Left colon (tissue), 2 donors: ENCODE data around the gene MIEN1. TPM values are rescaled to one million over a fixed set of nuclear protein-coding genes. Genes with fewer than 3 reads are reported as not detected.
"Not testable (repeated sequence)": the region's sequence is repeated elsewhere in the genome, so short reads cannot be mapped to it uniquely, and the experiment has no call there.

ENCODE experiments used
- ATAC-seq: fragments of 200-7000 bp; cut with Tn5 transposase; one replicate; pipeline ENCODE4 v1.9.1; 2020; ENCODE audit warnings: mild to moderate bottlenecking, moderate library complexity
- DNase-seq, 2 donors: peaks; one replicate each; pipeline ENCODE4 v3.0.0-alpha.2; 2020
- intact Hi-C, 2 donors: fragments of 100-400 bp; cut with DNase I in 1 of 2; cut with micrococcal nuclease in 1 of 2; formaldehyde crosslinking; loops; one replicate each; pipeline versions ENCODE4 v1.11.2 to v1.14.0; 2022; cut with DNase I, micrococcal nuclease
- total RNA-seq, 2 donors: library from RNA; stranded (reverse); fragmentation: NEBNext Ultra II Directional; extraction: Animal tissue kit (Norgen Biotek cat#: 25700); gene quantifications; one replicate each; pipeline ENCODE4 v1.2.1, GENCODE V29; 2021
- donor health status: DM: no; HTN: no; CAD: no.
- donor health status: DM: yes; HTN: yes; CAD: no.

The MIEN1 gene
- total RNA-seq, 2 donors from 2014 or later, result 66.5 to 85.6 TPM

GRCh38 chr17:39724731-39725130, 5.6 kb downstream of the MIEN1 start:
- intact Hi-C loops, result no loop called here
- ATAC-seq (no peak), DNase-seq (no peak)

GRCh38 chr17:39722965-39723848, 7.1 kb downstream of the MIEN1 start:
- ATAC-seq (peak; percentile 58), DNase-seq (peak in 1 of 2 donors; percentile 62)

GRCh38 chr17:39722104-39722503, 8.2 kb downstream of the MIEN1 start:
- no peak for DNase-seq
- intact Hi-C loops, result no loop called here
- ATAC-seq, result no peak

More at GRCh38 chr17:39722965-39723848, 7.1 kb downstream of the MIEN1 start:
- intact Hi-C loops, result no loop called here

- intact Hi-C loops, result no loop called here
- DNase-seq, result peak in 1 of 2 donors; percentile 49
- peak; percentile 41 for ATAC-seq
These were observed 10.6 kb downstream of the MIEN1 start for GRCh38 chr17:39719563-39720355.

- intact Hi-C loops, result no loop called here
- DNase-seq, result no peak
- ATAC-seq, result no peak
These were observed 12.7 kb downstream of the MIEN1 start for GRCh38 chr17:39717660-39718059.

- intact Hi-C loops, result no loop called here
- ATAC-seq, result peak; percentile 86
- DNase-seq, result peak; percentile 78 to 79
These were observed 13.3 kb downstream of the MIEN1 start for GRCh38 chr17:39716879-39717536.

- intact Hi-C loops, result no loop called here
- ATAC-seq (peak; percentile 34), DNase-seq (peak in 1 of 2 donors; percentile 17)
These were observed 14.1 kb downstream of the MIEN1 start for GRCh38 chr17:39716073-39716818.

GRCh38 chr17:39715375-39716072, 14.8 kb downstream of the MIEN1 start:
- ATAC-seq, result no peak
- intact Hi-C loops, result no loop called here
- peak in 1 of 2 donors; percentile 16 for DNase-seq

GRCh38 chr17:39714234-39714633, 16.1 kb downstream of the MIEN1 start:
- ATAC-seq, result no peak
- DNase-seq, result no peak
- intact Hi-C loops, result no loop called here

GRCh38 chr17:39711851-39712250, 18.5 kb downstream of the MIEN1 start:
- intact Hi-C loops, result no loop called here
- ATAC-seq, result no peak
- DNase-seq, result no peak

GRCh38 chr17:39711071-39711470, 19.3 kb downstream of the MIEN1 start:
- ATAC-seq, DNase-seq, intact Hi-C loops: not testable (repeated sequence)

- DNase-seq (no peak), ATAC-seq (no peak)
- intact Hi-C loops, result no loop called here
These were observed 20.1 kb downstream of the MIEN1 start for GRCh38 chr17:39709998-39710964.

GRCh38 chr17:39709319-39709997, 20.9 kb downstream of the MIEN1 start:
- intact Hi-C loops, result no loop called here
- ATAC-seq, result no peak

GRCh38 chr17:39706921-39707337, 23.4 kb downstream of the MIEN1 start:
- intact Hi-C loops, result no loop called here
- ATAC-seq (peak; percentile 75), DNase-seq (peak; percentile 71 to 82)

More at GRCh38 chr17:39709319-39709997, 20.9 kb downstream of the MIEN1 start:
- DNase-seq, result no peak

GRCh38 chr17:39706383-39706782, 23.9 kb downstream of the MIEN1 start:
- intact Hi-C loops, result no loop called here
- peak; percentile 6 for ATAC-seq
- no peak for DNase-seq

GRCh38 chr17:39705786-39706348, 24.5 kb downstream of the MIEN1 start:
- DNase-seq (peak; percentile 66 to 85), ATAC-seq (peak; percentile 62)
- intact Hi-C loops, result no loop called here
